Osteocyte (in vitro differentiated cells): Measurements from ENCODE around the gene SCGB3A2. TPM values are rescaled to one million over a fixed set of nuclear protein-coding genes. Genes with fewer than 3 reads are reported as not detected.

Source experiments
- DNase-seq: peaks from one replicate; pipeline ENCODE4 v3.0.0; 2021; ENCODE audit warnings: mixed read lengths; ENCODE audit not compliant: unreplicated experiment; ENCODE audit errors: extremely low spot score
- H3K27ac Mint-ChIP-seq: one replicate; pipeline ENCODE4 v1.8.0; 2021; ENCODE audit warnings: mild to moderate bottlenecking, mixed read lengths; ENCODE audit not compliant: unreplicated experiment
- H3K27me3 Mint-ChIP-seq: one replicate; pipeline ENCODE4 v1.8.0; 2021; ENCODE audit warnings: mixed read lengths; ENCODE audit not compliant: unreplicated experiment
- H3K36me3 Mint-ChIP-seq: one replicate; pipeline ENCODE4 v1.8.0; 2021; ENCODE audit warnings: mixed read lengths; ENCODE audit not compliant: unreplicated experiment
- H3K4me1 Mint-ChIP-seq: one replicate; pipeline ENCODE4 v1.8.0; 2021; ENCODE audit warnings: mixed read lengths; ENCODE audit not compliant: unreplicated experiment
- H3K4me3 Mint-ChIP-seq: one replicate; pipeline ENCODE4 v1.8.0; 2021; ENCODE audit warnings: mild to moderate bottlenecking, moderate library complexity, mixed read lengths; ENCODE audit not compliant: unreplicated experiment
- H3K9me3 Mint-ChIP-seq: one replicate; pipeline ENCODE4 v1.8.0; 2021; ENCODE audit warnings: mixed read lengths; ENCODE audit not compliant: unreplicated experiment
- total RNA-seq: library from RNA; stranded (reverse); gene quantifications from 2 replicates; pipeline ENCODE4 v1.2.1, GENCODE V29; 2021
- TF ChIP-seq, protein P1 (sequence below): fragments of 200-600 bp; sonication (generic); IDR thresholded peaks from 2 replicates; pipeline ENCODE4 v1.5.0; 2021; ENCODE audit warnings: antibody characterized with exemption, mild to moderate bottlenecking, moderate library complexity

Gene SCGB3A2
- total RNA-seq, 1 donor from 2014 or later: not detected

DNA sequence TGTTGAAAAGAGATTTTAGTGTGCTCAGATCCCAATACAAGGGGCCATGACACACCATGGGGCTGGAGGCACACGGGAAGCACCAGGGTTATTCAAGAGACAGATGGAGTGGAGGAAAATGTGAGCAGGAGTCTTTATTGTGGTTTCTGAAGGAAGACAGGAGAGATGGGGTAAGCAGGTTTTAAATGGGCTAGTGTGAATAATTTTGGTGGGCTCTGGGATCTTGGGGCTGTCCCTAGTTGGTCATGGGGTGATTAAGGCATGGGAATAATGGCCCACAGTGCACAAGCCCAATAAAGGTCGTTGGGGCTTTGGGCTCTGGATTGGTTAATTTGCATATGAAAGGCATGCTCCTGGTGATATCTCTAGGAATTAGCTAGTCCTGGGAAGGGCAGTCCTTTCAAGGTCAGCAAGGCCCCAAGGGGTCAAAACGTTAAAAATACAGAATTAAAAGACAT, 3.6 kb upstream of the SCGB3A2 start:
- Mint-ChIP-seq H3K27ac (no peak overlapping the region), H3K4me3 (no peak overlapping the region)
- DNase-seq: no peak

DNA sequence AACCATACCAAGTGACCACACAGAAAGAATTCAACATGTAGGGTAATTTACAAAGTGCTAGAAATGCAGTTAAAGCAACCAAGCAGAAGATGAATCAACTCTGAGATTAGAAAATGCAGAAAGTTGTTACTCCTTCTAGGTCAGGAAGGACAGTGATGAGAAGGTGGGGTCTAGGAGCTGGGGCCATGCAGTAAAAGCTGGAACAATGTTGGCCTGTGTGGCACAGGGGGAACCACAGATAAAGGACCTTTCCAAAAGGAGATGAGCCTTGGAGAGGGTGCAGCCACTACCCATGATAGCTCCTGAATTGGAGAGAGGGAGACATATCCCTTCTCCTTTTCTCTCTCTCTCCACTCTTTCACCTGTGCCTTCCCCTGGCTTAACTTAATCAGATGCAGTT, 2.4 kb upstream of the SCGB3A2 start:
- no peak overlapping the region for H3K27ac Mint-ChIP-seq
- H3K27me3 Mint-ChIP-seq: peaks cover 87% of the 10 kb centered on the region

More for the DNA sequence above, 3.6 kb upstream of the SCGB3A2 start:
- TF ChIP-seq, protein P1, sequence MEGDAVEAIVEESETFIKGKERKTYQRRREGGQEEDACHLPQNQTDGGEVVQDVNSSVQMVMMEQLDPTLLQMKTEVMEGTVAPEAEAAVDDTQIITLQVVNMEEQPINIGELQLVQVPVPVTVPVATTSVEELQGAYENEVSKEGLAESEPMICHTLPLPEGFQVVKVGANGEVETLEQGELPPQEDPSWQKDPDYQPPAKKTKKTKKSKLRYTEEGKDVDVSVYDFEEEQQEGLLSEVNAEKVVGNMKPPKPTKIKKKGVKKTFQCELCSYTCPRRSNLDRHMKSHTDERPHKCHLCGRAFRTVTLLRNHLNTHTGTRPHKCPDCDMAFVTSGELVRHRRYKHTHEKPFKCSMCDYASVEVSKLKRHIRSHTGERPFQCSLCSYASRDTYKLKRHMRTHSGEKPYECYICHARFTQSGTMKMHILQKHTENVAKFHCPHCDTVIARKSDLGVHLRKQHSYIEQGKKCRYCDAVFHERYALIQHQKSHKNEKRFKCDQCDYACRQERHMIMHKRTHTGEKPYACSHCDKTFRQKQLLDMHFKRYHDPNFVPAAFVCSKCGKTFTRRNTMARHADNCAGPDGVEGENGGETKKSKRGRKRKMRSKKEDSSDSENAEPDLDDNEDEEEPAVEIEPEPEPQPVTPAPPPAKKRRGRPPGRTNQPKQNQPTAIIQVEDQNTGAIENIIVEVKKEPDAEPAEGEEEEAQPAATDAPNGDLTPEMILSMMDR: no peak
- H3K4me1 Mint-ChIP-seq: no peaks in the 10 kb centered on the region
- H3K9me3 Mint-ChIP-seq: no peaks in the 10 kb centered on the region
- no peaks in the 10 kb centered on the region for H3K36me3 Mint-ChIP-seq
- H3K27me3 Mint-ChIP-seq: peaks cover 88% of the 10 kb centered on the region

DNA sequence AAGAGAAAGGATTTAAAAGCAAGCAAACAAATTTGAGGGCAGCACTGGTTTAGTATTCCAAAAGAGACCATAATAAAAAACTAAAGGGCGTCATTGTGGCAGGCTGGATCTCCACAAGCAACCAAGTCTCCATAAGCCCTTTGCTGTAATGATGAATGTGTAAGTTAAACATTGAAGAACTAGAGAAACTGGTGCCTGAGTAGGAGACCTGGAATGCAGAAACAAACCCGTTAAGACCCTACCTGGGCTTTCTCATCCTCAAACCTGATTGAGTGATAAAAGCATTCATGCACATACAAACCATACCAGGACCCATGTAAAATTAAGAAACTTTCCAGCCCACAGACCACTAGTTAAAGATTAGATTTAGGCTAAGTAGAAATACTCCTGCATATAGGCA, 1.9 kb upstream of the SCGB3A2 start:
- H3K9me3 Mint-ChIP-seq: no peaks in the 10 kb centered on the region
- TF ChIP-seq, protein P1: no peak
- no peak for DNase-seq
- no peaks in the 10 kb centered on the region for H3K36me3 Mint-ChIP-seq
- H3K27ac Mint-ChIP-seq: no peak overlapping the region
- no peak overlapping the region for H3K4me3 Mint-ChIP-seq
- no peaks in the 10 kb centered on the region for H3K4me1 Mint-ChIP-seq
- H3K27me3 Mint-ChIP-seq: peaks cover 86% of the 10 kb centered on the region

More for the DNA sequence above, 2.4 kb upstream of the SCGB3A2 start:
- H3K9me3 Mint-ChIP-seq: no peaks in the 10 kb centered on the region
- H3K4me3 Mint-ChIP-seq: no peak overlapping the region
- H3K4me1 Mint-ChIP-seq: no peaks in the 10 kb centered on the region
- TF ChIP-seq, protein P1: no peak
- no peaks in the 10 kb centered on the region for H3K36me3 Mint-ChIP-seq
- no peak for DNase-seq

DNA sequence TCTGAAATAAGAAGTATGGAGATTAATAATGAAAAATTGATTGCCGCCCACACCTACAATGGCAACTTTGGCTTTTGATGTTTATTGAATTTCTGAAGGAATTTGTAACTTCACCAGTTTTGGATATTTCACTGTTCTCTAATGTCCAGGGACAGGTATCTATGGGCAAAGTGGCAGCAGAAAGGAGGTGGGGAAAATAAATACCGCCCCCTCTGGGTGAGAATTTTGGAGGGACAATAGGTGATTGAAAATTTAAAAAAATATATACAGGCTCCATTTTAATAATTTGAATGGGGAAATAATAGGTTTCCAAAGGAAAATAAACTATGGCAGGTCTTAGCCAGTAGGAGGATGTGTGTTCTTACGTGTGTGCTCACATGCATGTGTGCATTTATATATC, 1.3 kb downstream of the SCGB3A2 start:
- no peak overlapping the region for H3K27ac Mint-ChIP-seq
- H3K9me3 Mint-ChIP-seq: no peaks in the 10 kb centered on the region
- TF ChIP-seq, protein P1: no peak
- H3K4me1 Mint-ChIP-seq: no peaks in the 10 kb centered on the region
- no peak for DNase-seq
- H3K27me3 Mint-ChIP-seq: peaks cover 79% of the 10 kb centered on the region
- H3K36me3 Mint-ChIP-seq: no peaks in the 10 kb centered on the region
- H3K4me3 Mint-ChIP-seq: no peak overlapping the region

DNA sequence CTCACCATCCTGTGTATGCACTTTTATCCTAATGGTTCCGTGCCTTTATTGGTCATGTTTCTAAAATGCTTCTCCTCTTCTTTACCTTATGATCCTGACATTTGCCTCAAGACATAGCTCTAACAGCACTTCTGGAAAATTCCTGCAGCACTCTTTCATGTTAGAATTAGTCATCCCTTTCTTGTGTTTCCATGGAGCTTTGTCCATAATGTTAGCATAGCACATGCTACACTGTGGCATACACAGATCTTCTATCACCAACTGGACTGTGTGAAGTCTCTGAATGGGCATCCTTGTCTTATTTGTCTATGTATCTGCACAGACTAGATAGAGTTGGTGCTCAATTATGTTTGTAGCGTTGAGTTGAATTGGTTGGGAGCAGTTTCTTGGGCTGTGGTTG, 2.0 kb downstream of the SCGB3A2 start:
- TF ChIP-seq, protein P1: no peak
- Mint-ChIP-seq H3K4me1 (no peaks in the 10 kb centered on the region), H3K27me3 (peaks cover 82% of the 10 kb centered on the region), H3K36me3 (no peaks in the 10 kb centered on the region), H3K9me3 (no peaks in the 10 kb centered on the region), H3K27ac (no peak overlapping the region), H3K4me3 (no peak overlapping the region)
- no peak for DNase-seq
